HG03432 (cell line): Measurements from ENCODE around the gene FN3KRP.

ENCODE experiments used
- ATAC-seq: cut with Tn5 transposase; IDR thresholded peaks from one replicate; pipeline ENCODE4 v1.9.1; 2021; ENCODE audit warnings: mild to moderate bottlenecking, moderate library complexity; ENCODE audit not compliant: unreplicated experiment

Gene FN3KRP

DNA sequence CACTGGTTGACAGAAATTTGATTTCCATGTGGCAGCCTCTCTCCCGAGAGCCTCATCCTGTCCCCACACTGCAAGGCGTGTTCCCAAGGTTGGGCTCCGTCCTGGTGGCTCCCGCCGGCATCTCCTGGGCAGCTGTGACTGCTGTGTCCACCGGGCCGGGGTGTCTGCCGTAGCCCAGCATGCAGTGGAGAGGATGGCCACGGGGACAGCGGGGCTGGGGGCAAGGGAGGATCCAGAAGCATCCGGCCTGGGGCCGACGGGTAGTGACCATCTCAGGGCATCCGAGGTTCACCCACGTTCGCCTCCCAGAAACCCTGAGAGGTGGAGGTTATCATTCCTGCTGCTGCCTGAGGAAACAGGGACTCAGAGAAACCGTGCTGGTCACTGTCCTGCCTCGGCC lies 10.8 kb upstream of the FN3KRP start:
- ATAC-seq = no peak

DNA sequence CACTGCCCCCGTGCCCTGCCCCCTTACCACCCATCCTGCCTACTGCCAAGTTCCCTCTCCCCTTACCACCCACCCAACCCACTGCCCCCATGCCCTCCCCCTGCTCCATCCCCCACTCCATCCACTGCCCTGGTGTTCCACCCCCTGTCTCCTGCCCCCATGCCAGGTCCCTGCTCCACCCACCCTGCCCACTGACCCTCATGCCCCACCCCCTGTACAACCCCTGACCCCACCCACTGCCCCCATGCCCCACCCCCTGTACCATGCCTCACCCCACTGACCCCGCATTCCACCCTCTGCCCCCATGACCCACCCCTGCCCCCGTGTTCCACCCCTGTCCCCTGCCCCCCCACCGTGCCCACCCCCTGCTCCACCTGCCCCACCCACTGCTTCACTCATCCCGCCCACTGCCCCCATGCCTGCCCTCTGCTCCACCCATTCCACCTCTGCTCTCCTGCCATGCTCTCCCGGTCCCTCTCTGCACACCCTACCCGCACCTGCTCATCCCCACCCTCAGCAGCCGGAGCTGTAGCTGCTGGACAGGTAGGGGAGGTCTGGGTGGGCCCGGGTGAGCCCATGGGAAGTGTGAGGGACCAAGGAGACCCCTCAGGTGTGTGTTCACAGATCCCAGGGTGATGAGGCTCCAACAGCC lies 7.4 kb upstream of the FN3KRP start:
- ATAC-seq = no peak

DNA sequence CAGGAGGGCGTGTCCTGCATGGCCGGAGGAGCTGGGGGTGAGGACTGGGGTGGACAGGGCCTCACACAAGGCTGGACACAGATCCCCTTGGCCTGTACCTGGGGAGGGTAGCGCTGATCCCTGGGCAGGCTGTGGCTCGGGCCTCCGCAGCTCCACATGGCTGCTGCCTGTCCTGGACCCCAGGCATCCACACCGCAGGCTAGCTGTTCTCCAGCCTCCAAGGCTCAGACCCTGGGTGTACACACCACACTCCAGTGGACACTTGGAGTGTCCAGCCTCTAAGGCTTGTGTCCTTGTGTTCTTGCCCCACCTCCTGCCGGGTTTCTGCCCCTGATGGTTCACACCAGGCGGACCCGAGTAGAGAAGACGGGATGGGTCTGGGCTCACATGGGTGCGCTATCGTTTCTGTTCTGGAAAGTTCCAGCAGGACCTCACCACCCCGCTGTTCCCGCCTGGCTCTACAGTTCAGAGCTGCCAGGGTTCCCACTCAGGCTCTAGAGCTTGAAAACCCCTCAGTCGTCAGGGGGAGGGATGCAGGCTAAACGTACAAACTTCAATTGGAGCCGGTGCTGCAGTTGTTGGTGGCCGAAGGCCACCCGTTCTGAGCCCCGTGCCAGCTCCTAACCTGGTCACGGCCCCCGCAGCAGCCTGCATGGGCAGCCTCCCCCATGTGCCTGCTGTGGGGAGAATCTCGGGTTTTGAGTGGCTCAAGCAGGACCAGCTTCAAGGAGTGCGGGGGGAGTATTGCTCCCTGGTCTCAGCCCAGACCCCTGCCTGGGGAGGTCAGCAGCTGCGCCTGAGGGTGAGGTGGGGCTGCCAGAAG lies 6.6 kb upstream of the FN3KRP start:
- no peak for ATAC-seq

DNA sequence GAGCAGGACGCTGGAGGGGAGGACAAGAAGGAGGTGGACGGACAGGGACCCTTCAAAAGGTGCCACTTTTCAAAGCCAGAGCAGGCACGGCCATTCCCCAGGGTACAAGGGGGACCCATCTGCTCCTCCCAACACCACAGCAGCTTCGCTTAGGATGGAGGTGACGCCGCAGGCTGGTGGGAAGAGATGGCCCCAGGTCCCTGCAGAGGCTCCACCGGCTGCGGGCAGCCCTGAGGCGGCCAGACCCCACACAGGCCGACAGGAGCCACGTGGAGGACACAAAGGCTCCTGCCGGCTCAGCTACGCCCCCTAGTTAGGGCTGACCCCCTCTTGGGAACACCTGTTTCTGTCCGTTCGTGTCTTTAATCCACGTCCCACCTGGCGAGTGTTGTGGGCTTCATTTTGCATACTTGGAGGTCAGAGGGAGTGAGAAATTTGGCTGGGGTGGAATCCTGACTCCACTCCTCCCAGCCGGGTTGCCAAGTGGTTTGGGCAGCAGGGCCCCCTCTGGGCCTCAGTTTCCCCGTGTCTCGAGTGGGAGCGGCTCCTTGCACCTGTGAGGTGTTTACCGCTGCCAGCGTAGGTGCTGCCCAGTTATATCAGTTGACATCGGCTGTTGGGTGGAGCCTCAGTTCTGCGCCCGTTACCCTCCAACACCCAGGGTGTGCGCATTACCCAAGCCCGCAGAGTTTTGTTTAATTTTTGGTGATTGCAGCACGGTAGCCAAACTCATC lies 5.8 kb upstream of the FN3KRP start:
- ATAC-seq = no peak

DNA sequence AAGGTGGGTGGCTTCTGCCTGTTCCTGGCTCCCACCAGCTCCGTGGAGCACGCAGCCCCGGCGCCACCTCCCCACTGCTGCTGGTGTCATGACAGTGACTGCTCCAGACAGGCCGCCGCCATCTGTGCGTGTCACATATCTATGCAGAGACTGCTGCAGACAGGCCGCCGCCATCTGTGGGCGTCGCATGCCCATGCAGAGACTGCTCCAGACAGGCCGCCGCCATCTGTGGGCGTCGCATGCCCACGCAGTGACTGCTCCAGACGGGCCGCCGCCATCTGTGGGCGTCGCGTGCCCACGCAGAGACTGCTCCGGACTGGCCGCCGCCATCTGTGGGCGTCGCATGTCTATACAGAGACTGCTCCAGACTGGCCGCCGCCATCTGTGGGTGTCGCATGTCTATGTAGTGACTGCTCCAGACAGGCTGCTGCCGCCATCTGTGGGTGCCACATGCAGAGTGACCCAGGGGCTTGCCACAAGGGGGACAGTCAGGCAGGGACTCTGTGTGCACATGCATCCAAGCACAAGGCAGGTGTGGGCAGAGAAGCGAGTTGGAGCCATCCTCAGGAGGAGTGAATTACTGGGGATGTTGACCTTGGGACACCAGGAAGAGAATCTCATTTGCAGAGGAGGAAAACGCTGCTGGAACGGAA lies 3.3 kb upstream of the FN3KRP start:
- no peak for ATAC-seq

DNA sequence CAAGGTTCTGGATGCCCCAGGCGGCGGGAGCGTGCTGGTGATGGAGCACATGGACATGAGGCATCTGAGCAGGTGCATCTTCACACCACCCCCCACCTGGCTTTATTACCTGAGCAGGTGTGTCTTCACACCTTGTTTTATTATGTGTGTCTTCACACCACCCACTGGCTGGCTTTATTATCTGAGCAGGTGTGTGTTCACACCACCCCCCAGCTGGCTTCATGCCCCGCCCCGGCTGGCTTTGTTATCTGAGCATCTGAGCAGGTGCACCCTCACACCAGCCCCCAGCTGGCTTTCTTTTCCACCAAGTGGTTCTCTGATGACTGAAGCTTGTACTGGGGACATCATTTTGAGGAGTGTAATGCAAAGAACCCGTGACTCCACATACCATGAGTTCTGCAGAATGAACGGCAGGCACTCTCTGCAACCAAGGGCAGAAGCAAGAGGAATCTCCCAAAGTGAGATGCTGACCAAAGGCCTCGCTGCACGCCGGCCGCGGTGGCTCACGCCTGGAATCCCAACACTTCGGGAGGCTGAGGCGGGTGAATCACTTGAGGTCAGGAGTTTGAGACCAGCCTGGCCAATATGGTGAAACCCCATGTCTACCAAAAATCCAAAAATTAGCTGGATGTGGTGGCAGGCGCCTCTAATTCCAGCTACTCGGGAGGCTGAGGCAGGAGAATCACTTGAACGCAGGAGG lies 2.6 kb downstream of the FN3KRP start:
- ATAC-seq = no peak

DNA sequence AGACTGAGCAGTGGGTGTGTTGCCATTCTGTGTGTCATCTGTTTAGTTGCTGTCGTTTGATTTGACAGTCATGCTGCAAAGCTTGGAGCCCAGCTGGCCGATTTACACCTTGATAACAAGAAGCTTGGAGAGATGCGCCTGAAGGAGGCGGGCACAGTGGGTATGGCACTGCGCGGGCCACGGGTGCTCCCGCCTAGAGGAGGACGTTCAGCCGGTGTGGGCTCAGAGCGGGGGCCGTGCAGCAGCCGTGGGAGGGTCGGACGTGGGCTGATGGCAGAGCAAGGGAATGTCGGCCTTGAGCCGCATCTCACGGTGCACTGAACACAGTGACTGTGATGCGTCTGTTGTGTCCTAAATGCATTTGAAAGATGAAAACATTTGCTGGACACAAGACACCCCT lies 3.7 kb downstream of the FN3KRP start:
- ATAC-seq = no peak

DNA sequence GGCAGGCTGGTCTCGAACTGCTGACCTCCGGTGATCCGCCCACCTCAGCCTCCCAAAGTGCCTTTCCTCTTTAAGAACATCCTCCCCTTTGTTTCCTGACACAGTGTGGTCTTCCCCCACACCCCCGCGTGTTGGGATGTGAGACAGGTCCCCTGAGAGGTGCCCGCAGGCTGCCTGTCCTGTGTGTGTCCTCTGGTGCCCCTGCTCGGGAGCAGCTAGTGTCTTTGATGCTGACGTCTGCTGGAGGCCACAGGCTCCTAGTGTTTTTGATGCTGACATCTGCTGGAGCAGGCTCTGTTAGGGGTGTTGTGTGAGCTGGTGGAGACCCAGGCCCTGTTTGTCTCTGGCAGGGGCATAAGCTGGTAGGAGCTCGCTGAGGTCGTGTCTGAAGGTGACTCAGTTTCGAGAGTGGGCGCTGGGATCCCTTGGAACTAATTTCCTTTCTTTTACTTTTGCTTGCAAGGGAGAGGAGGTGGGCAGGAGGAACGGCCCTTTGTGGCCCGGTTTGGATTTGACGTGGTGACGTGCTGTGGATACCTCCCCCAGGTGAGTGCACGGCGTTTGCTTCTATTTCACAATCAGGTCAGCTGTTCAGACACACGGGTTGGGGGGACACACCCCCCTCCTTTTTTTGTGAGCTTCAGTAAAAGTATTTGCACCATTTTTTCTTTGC lies 6.0 kb downstream of the FN3KRP start:
- ATAC-seq = no peak

DNA sequence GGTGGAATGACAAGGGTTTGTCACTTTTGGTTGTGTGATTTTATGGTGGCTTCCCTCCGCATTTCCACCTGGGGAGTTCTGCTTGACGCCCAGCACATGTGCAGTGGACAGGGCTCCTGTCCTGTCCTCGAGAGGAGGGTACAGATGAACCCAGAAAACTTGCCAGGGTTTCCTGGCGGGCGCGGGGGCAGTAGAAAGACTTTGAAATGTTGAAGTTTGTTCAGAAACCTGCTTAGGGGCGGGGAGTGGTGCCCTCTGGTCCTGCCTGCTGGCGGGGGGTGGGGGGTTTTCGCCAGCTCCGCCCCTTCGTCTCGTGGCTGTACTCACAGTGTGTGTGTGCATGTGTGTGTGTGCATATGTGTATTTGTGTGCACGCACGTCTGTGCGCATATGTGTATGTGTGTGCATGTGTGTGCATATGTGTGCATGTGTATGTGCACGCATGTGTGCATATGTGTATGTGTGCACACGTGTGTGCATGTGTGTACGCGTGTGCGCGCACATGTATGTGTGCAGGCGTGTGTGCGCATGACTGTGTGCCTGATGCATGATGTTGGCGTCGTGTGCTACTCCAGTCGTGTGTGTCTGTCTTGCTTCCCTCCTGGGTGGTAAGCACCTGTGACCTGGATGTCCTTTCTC lies 6.8 kb downstream of the FN3KRP start:
- ATAC-seq = no peak

DNA sequence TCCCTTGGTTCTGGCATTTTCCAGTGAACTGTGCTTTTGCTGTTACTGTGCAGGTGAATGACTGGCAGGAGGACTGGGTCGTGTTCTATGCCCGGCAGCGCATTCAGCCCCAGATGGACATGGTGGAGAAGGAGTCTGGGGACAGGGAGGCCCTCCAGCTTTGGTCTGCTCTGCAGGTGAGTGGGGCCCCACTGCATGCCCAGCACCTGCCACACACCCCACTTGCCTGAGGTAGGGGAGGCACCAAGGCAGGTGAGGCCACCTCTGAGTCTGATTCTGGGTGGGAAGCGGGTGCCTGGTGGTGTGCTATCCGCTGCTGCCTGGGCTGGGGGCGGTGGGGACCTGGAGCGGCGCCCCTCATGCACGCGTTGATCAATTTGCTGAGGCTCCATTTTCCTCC lies 9.9 kb downstream of the FN3KRP start:
- ATAC-seq = no peak

DNA sequence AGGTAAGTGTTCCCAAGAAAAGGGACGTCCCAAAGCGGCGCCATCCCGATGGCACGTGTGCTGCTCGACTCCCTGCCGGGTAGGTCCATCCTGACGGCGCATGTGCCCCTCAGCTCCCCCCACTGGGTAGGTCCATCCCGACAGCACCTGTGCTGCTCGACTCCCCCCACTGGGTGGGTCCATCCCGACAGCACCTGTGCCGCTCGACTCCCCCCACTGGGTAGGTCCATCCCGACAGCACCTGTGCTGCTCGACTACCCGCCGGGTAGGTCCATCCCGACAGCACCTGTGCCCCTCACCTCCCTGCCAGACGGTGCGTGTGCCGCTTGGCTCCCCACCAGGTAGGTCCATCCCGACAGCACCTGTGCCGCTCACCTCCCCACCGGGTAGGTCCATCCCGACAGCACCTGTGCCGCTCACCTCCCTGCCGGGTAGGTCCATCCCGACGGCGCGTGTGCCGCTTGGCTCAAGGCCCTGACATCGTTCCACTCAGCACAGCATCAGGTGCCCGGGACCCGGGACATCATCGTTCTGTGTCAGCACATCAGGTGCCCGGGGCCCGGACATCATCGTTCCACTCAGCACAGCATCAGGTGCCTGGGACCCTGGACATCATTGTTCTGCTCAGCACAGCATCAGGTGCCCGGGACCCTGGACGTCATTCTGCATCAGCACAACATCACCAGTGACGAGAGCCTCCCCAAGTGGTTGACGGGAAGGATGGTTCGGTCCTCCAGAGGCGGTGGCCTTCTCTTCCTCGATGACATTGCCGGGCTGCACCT lies 13.2 kb downstream of the FN3KRP start:
- no peak for ATAC-seq

DNA sequence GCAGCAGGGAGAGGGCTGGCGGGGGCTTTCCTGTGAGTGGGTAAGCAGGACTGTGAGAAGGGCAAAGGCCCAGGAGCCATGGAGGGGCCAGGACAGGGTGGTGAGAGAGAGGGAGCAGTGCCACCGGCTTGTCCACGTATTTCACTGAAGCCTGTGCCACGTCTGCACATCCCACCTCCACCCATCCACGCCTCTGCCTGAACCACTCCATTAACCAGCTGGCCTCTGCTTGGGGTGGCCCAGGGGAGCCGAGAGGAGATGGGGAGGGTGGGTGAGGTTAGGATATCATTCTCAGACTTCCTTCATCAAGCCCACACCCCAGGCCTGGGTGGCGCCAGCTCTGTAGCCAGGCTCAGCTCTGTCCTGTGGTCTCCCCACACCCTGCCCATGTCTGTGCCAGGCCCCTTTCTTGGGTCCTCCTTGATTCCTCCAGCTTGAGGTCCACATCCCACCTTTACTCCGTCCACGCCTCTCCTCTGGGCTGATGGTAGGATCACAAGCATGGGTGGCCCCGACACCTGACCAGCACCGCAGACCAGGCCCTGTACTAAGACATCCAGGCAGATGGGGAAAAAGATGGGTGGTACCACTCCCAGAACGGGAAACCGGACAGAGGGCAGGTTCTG lies 15.7 kb downstream of the FN3KRP start:
- no peak for ATAC-seq

DNA sequence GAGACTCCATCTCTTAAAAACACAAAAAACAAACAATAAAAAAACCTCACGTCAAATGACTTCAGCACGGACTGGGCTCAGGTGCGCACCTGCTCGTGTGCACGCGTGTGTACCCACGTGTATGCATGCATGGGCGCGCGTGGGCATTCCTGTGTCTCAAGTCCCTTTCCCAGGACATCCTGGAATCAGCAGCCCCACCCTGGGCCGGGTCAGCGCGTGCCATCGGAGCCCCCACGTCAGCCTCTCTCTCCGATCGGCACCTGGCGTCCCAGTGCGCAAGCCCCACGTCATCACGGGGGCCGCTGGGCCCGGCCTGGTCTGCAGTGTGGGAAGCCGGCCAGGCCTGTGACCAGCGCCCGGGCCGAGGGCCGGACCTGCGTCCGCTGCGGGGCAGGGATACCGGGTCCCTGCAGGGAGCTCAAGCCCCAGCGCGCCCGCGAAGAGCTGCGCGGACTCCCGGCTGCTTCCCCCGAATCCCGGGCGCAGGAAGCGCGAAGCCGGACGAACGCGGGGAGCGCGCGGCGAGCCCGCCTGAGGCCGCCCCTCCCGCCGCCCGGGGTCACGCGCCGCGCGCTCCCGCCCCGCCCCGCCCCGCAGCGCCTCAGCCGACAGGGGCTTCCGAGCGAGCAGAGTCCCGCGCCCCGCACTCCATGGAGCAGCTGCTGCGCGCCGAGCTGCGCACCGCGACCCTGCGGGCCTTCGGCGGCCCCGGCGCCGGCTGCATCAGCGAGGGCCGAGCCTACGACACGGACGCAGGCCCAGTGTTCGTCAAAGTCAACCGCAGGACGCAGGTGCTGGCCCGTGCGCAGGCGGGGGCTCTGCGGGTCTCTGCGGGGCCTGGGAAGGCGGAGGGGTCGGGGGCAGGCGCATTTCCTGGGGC lies 18.7 kb downstream of the FN3KRP start, which contains the start of gene FN3K:
FN3K (plus strand) TSS at position 629 of the 880 bp plus-strand sequence; CDS start at position 651, 22 bp downstream.
- ATAC-seq = no peak

DNA sequence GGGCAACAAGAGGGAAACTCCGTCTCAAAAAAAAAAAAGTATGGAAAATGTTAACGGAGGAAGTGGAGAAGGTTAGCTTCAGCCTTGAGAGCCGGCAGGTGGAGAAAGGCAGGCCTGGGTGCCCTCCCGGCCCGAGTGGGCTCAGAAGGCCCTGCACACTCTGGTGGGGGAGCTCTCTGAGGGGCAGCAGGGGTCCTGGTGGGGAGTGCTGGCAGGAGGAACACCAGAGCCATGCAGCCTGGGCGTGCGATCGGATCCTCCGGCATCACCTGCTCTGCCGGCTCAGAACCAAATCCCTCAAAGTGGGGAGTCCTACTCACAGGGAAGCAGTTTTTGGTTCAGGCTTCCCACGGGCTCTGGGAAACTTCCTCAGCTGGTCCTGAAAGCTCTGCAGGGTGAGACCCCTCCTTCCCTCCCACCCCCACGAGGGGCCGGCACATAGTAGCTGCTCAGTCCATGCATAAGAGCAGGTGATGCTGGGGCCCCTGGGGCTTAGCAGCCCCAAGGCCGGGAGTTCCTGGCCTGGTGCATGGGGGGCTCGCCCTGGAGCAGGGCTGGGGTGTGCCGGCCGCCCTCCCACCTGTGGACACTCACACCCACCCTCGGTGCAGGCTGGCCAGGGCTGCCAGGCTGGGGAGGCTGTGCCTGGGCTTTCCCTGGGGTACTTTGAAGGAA lies 20.1 kb downstream of the FN3KRP start:
- no peak for ATAC-seq

DNA sequence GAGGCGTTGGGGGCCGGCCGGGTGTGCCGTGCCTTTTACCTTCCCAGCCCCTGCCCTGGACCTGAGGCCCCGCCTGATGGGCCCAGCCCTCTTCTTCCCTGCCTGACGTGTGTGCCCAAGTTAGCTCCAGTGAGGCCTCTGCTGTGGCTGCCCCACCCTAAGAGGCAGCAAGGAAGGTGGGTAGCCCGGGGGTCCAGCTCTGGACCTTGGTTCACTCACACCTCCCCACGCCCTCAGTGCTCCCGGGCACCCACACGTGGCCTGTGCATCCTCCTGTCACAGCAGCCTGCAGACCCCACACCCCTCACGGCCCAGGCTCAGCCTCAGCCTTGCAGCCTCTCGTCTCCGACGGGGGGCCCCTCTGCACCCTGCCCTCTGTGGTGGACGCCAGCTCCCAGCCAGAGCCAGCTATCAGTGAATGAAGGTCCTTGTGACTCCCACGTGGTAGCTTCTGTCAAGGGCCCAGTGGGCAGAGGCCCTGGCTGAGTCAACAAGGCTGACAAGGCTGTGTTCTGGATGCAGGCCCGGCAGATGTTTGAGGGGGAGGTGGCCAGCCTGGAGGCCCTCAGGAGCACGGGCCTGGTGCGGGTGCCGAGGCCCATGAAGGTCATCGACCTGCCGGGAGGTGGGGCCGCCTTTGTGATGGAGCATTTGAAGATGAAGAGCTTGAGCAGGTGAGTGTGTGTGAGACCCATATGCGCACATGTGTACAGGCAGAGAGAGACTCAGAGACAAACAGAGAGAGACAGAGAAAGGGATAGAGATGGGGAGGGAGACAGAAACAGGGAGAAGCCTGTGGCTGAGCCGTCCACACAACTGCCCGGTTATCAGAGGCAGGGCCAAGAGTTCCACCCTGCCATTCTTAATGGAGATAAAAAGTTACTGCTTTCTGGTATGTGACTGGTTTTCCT lies 21.7 kb downstream of the FN3KRP start:
- ATAC-seq = no peak
